Activated gamma-delta T cell treated with Interleukin-2 at 50 U/mL for 16 hours (primary cell): Measurements from ENCODE around the gene OSGIN1.

Experiments used
- DNase-seq: peaks from one replicate; pipeline ENCODE4 v3.0.0-alpha.2; 2020

The OSGIN1 gene

GRCh38 chr16:83958846-83959565 lies 6.0 kb downstream of the OSGIN1 start:
- DNase-seq, result no peak

DNA sequence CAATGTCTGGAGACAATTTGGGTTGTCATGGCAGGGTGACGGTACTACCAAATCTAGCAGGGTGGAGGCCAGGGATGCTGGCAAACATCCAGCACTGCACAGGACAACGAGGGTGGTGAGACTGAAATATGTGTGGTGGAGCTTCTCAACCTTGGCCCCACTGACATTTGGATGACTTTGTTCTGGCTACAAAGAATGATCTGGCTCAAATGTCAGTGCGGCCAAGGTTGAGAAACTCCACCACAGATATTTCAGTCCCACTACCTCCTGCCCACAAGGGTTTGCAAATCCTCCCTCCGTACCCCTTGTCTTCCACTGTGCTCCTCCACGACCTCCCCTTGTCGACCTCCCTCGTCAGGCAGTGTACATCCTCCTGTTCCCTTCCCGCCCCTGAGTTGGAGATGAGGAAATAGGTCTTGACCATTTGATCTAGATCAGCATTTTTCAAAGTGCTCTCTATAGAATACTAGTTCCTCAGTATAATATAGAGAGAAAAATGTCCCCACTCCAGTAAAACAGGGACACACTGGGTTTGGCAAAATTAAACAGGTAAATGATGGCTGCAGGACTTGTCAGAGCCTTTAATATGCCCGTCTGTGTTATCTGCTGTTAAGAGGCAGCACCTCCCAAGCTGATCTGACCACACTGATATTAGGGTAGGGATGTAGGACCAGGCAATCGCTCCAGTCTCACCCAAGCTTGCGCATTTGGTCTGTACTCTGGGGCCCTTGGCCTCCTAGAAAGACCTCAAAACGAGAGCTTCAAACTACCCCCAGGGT lies 6.8 kb downstream of the OSGIN1 start:
- DNase-seq, result no peak

DNA sequence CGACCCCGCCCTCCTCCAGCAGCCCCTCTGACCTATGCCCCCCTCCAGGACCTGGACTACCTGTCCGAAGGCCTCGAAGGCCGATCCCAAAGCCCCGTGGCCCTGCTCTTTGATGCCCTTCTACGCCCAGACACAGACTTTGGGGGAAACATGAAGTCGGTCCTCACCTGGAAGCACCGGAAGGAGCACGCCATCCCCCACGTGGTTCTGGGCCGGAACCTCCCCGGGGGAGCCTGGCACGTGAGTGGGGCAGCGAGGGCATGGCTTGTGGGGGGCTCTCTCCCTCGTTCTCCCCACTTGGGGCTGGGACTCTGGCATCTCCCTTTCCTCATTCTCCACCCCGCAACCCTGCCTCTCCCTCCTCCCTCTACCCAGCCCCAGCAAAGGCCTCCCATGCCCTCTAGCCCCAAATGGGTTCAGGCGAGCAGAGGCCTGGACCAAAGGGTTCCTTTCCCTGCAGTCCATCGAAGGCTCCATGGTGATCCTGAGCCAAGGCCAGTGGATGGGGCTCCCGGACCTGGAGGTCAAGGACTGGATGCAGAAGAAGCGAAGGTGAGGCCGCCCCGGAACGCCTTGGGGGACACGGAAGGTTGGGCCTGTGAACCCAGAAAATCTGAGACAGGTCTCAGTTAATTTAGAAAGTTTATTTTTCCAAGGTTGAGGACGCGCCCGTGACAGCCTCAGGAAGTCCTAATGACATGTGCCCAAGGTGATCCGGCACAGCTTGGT lies 7.6 kb downstream of the OSGIN1 start:
- no peak for DNase-seq

DNA sequence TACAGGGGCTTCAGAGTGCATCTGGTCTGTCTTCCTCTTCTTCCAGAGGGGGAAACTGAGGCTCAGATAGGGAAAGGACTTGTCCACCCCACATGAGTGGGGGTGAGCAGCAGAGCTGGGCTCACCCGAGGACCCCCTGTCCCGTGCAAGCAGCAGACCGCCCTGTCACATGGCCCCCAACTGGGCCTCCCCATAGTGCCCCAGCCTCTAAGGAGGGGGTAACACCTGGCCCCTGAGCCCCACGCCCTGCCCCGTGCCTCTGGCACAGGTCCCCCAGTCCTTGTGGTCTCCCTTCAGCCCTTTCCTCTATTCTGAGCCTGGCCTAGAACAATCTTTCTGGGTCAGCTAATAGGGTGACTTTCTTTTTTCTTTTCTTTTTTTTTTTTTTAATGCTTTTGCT lies 8.6 kb downstream of the OSGIN1 start:
- no peak for DNase-seq

DNA sequence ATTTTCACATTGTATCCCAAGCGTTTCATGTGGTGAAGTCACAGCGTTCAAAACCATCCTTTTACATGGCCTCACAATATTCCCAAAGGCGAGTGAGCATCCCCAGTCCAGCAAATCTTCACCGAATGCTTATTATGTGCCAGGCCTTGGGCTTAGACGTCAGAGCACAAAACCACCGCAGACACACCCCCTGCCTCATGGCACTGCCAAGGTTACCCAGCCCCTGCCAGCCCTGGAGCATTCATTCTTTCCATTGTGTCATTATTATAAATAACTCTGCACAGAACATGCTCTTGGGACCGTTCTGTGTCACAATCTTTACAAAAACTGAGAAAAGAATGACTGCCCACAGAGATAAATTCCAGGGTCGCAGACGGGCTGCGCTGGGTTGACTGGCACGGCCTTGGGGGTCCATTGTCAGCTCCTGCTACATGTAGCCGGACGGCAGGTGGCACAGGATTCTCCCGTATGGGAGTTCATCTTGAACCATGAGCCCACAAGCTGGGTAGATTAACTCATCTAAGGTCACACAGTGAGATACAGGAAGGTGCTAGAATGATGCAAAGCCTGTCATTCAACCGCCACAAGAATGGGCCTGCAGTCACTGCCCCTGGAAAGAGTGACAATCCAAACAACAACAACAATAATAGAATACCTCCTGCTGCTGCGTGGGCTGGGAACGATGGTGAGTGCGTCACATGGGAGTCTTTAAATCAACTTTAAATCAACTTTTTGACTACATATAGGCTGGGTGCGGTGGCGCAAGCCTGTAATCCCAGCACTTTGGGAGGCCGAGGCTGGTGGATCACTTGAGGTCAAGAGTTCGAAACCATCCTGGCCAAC lies 10.5 kb downstream of the OSGIN1 start:
- no peak for DNase-seq

- DNase-seq, result no peak
These were observed 11.8 kb downstream of the OSGIN1 start for GRCh38 chr16:83964684-83965443.

GRCh38 chr16:83965444-83966152 lies 12.6 kb downstream of the OSGIN1 start:
- DNase-seq, result no peak

DNA sequence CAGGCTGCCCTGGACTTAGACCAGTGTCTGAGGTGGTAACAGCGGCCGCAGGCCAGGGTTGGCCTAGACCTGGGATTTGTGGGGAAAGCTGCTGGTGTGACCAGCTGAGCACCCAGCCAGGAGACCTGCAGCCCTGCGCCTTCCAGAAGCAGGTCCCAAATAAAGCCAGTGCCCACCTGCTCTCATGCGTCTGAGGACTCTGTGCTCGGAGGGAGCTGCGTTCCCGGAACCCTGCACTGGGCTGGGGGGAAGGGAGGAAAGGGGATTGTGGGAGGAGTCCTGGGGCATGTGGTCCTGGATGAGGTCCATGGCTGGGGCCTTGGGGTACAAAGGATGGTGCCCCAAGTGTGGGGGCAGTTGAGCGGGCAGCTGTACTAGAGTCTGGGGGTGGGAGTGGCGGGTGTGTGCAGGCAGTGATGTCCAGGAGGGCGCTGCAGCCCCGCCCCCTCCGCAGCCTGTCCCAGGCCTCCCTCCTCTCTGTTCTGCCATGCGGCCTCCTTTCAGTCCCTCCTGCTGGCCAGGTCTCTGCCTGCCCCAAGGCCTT lies 13.2 kb downstream of the OSGIN1 start:
- no peak for DNase-seq

GRCh38 chr16:83967091-83967490 lies 14.1 kb downstream of the OSGIN1 start:
- no peak for DNase-seq

GRCh38 chr16:83967838-83968305 lies 14.8 kb downstream of the OSGIN1 start, which contains the start of gene NECAB2:
Gene NECAB2, plus strand, starts transcription at chr16:83968244. Its CDS starts 405 bp downstream, at chr16:83968649.
- DNase-seq, result no peak

DNA sequence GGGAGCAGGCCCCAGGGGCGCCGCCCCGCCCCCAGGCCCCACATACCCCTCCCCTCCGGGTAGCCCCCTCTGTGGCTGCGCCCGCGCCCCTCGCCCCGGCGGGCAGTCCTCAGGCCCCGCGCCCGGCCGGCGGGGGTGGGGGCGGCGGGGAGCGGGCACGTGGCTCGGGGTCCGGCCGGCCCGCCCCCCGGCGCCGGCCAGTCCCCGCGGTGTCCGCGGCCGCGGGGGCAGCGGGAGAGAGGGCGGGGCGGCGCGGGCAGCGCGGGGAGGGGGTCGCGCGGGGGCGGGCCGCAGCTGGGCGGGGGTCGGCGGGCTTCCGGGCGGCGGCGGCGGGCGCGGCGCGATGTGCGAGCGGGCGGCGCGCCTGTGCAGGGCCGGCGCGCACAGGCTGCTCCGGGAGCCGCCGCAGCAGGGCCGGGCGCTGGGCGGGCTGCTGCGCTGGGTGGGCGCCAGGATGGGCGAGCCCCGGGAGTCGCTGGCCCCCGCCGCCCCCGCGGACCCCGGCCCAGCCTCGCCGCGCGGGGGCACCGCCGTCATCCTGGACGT lies 15.3 kb downstream of the OSGIN1 start:
- DNase-seq, result no peak

GRCh38 chr16:83968891-83969649 lies 16.0 kb downstream of the OSGIN1 start:
- DNase-seq, result no peak

DNA sequence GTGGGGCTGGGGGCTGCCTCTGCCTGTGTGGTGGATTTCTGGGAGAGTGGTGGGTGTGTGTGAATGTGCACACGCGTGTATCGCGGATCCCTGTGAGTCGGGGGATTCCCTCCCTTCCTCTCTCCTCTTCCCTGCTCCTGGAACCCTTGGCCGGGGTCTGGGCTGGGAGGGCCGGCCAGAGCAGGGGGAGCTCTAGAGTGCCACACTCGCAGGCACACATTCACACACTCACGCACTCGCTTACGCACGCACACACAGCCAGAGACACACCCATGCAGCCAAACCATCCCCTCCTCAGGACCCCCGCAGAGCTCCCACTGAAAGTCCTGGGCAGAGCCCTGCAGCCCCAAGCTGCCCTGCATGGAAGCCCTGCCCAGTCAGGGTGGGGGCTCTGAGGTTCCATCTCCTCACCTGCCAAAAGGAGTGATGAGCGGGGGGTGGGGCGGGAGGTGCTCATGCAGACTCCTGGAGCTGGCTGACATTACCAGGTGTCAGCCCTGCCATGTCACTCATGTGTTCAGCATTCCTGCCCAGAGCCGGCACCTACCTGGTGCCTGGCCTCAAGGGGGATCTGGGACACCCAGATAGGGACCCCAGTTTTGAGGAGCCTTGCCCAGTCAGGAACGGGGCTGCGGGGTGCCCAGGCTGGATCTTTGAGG lies 16.9 kb downstream of the OSGIN1 start:
- DNase-seq, result no peak

DNA sequence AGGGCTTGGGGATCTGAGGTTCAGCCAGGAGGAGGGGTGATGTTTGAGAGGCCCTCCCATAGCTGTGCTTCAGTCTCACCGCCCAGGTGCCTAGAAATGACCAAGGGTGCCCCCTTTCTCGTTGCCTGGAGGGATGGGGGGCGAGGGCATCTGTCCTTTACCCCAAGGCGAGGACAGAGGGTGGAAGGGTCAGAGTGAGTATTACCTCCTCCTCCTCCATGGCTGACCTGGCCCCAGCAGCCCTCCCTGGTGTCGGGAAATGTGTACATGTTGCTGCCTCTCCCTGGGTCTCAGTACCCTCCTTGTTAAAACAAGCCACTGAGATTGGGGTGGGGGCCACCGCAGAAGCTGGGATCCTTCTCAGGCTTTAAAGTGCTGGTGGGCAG lies 17.4 kb downstream of the OSGIN1 start:
- no peak for DNase-seq

DNA sequence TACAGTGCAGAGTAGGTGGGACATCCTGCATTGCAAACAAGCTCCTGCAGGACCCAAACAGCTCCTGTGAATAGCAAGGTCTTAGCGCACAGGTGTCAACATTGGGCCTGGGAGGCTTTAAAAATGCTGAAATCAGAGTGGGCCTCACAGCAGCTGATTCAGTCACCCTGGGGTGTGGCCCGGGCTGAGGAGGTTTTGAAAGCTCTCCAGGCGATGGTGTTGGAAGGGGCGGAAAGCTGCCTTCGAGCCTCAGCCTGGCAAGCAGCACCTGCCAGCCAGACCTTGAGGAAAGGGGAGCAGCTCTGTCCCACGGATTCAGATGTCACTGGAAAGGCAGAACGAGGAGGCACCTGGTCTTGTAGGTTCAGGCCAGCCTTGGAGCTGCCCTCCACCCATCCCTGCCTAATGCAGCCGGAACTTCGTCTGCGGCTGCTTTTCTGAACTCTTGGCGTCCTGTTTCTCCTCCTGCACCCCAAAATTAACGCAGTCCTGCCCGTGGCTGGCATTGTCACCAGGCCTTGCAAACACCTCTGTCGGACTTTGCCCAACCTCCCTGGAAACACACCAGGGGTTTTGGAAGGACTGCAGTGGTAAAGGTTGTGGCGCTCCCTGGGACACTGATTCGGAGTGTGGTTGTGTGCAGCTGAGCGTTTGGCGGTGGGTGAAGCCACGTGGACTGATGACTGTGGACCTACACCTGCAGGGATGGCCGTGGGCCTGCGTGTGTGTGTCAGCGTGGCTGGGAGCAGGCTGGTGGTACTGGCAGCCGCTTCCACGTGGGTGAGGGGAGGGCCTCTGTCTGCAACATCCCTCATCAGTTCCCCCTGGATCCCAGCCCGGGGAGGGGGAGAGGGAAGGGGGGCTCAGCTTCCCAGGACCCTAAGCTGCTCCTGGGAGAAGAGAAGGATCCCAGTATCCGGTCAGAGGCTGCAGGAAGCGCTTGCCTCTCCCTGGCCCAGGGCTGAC lies 18.4 kb downstream of the OSGIN1 start:
- no peak for DNase-seq

GRCh38 chr16:83972256-83973008 lies 19.4 kb downstream of the OSGIN1 start:
- no peak for DNase-seq

GRCh38 chr16:83973077-83973476 lies 20.0 kb downstream of the OSGIN1 start:
- DNase-seq, result no peak
